BLaER1 treated with 17β-estradiol and CSF1 and Interleukin-3, amounts not matched to agents 10 nM and 100 nM (cell line): ENCODE results near the gene KATNB1.

Source experiments
- H3K27ac ChIP-seq, 11 experiments: shearing (Covaris generic); formaldehyde crosslinking; 2 replicates each; pipeline ENCODE4 v1.8.1; 2022
- H3K27me3 ChIP-seq, 11 experiments: shearing (Covaris generic); formaldehyde crosslinking; 2 replicates each; pipeline ENCODE4 v1.8.1; 2022
- H3K36me3 ChIP-seq, 11 experiments: shearing (Covaris generic); formaldehyde crosslinking; 2 replicates each; pipeline ENCODE4 v1.8.1; 2022
- H3K4me1 ChIP-seq, 10 experiments: shearing (Covaris generic); formaldehyde crosslinking; 2 replicates each; pipeline ENCODE4 v1.8.1; 2022
- H3K4me2 ChIP-seq, 11 experiments: shearing (Covaris generic); formaldehyde crosslinking; 2 replicates each; pipeline ENCODE4 v1.8.1; 2022
- H3K4me3 ChIP-seq, 10 experiments: shearing (Covaris generic); formaldehyde crosslinking; 2 replicates each; pipeline ENCODE4 v1.8.1; 2022
- H3K9ac ChIP-seq, 11 experiments: shearing (Covaris generic); formaldehyde crosslinking; 2 replicates each; pipeline ENCODE4 v1.8.1; 2022
- H3K9me3 ChIP-seq, 11 experiments: shearing (Covaris generic); formaldehyde crosslinking; replicated peaks in 1 of 11; 2 replicates each; pipeline ENCODE4 v1.8.1; 2022
- H4K20me1 ChIP-seq, 11 experiments: shearing (Covaris generic); formaldehyde crosslinking; 2 replicates each; pipeline ENCODE4 v1.8.1; 2022
- Cebpa-rat ChIP-seq, 11 experiments: shearing (Covaris generic); IDR thresholded peaks; 2 replicates each; pipeline ENCODE4 v1.8.1; 2022

The KATNB1 gene

GRCh38 chr16:57804111-57804837, 68.7 kb downstream of the KATNB1 start:
- 0 out of 22 replicates have a peak overlapping the region, but pooled peaks of 1 of the 11 experiments have one; percentile 3 for H3K4me2 ChIP-seq
- peaks cover 69 to 85% (median 79%) of the 10 kb centered on the region in 10 experiments for H3K4me1 ChIP-seq
- peaks cover 0 to 7% (median 0%) of the 10 kb centered on the region in 11 experiments; a peak in 5 of 22 replicates for H4K20me1 ChIP-seq
- H3K27me3 ChIP-seq: no peaks in the 10 kb centered on the region
- H3K9me3 ChIP-seq: no peaks in the 10 kb centered on the region
- H3K27ac ChIP-seq: no peak overlapping the region
- H3K9ac ChIP-seq: no peak overlapping the region
- 0 out of 22 replicates have a peak, but pooled peaks of 1 of the 11 experiments have one; percentile 14 for TF ChIP-seq Cebpa-rat (IDR thresholded peaks at IDR 0.05)
- H3K4me3 ChIP-seq: no peak overlapping the region
- no peaks in the 10 kb centered on the region for H3K36me3 ChIP-seq

- Histone ChIP-seq H3K27ac (no peak overlapping the region), H3K9ac (no peak overlapping the region), H3K27me3 (no peaks in the 10 kb centered on the region), H3K9me3 (no peaks in the 10 kb centered on the region), H3K4me1 (peaks cover 69 to 85% (median 79%) of the 10 kb centered on the region in 10 experiments), H3K4me3 (no peak overlapping the region), H3K36me3 (no peaks in the 10 kb centered on the region), H3K4me2 (no peak overlapping the region; a peak in 1 of 22 replicates), H4K20me1 (peaks cover 0 to 6% (median 0%) of the 10 kb centered on the region in 11 experiments; a peak in 4 of 22 replicates)
- no peak for TF ChIP-seq Cebpa-rat (IDR thresholded peaks at IDR 0.05)
Observed at GRCh38 chr16:57805176-57805575, 69.6 kb downstream of the KATNB1 start.
